HK-2 (cell line): ENCODE results near the gene COG1.

Experiments
- DNase-seq: peaks from one replicate; pipeline ENCODE4 v3.0.0-alpha.2; 2018; ENCODE audit not compliant: unreplicated experiment

The COG1 gene

DNA sequence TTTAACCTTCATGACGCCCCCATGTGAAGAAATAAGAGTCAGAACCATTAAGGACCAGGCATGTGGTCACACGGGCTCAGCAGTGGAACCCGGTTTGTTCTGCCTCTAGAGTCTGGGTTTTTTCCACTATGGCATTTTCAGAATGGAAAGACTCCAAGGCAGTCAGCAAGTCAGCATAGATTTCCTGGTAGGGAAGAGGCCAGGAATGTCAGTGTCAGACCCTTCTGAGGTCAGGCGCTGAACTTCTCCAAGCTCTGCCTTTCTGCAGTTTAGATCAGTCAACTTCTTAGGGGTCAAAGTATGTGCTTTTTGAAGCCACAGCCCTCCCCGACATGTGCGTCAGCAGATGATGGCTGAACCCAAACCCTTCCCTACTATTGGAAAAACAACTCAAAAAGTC is 24.2 kb upstream of the COG1 start:
- no peak for DNase-seq

DNA sequence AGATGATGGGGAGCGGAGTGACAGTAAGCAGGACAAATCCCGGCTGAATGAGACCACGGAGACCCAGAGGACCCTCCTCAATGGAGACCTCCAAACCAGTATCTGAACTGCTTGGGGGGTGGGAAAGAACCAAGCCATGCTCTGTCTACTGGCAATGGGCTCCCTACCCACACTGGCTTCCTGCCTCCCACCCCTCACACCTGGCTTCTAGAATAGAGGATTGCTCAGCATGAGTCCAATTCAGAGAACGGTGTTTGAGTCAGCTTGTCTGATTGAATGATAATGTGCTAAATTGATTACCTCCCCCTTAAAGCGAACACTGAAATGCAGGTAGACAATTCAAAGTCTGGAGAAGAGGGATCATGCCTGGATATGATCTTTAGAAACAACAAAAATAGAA is 22.5 kb upstream of the COG1 start:
- DNase-seq = no peak

DNA sequence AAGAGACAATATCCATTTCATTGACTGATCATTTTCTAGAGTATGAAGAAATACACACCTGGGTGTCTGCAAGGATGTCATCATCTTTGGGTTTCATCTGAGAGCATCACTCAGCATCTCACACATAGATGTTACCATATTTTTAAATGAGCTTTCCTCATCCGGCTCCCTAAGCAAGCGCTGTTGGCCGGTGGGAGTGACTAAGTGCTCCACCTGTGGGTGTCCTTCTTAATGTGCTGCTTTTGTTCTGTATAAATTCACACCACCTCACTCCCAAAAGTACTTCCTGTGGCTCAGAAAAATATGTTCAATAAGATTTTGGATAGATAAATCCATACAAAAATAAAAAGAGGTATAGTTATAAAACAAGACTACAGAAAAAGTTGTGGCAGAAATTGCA is 20.6 kb upstream of the COG1 start:
- DNase-seq = no peak

DNA sequence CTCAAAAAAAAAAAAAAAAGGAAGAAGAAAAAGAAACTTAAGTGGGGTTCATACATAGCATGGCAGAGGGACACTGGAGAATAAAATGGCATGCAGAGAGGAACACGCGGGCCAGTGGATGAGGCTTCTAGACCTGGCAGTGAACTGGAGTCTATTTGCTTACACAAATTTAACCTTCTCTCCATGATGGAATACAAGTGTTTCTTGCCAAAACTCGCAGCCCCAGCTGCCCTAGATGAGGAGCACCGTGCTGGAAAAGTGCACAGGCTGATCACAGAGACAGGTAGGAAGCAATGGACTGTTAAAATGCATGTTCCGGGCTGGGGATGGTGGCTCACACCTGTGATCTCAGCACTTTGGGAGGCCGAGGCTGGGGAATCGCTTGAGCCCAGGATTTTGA is 18.7 kb upstream of the COG1 start:
- no peak for DNase-seq

DNA sequence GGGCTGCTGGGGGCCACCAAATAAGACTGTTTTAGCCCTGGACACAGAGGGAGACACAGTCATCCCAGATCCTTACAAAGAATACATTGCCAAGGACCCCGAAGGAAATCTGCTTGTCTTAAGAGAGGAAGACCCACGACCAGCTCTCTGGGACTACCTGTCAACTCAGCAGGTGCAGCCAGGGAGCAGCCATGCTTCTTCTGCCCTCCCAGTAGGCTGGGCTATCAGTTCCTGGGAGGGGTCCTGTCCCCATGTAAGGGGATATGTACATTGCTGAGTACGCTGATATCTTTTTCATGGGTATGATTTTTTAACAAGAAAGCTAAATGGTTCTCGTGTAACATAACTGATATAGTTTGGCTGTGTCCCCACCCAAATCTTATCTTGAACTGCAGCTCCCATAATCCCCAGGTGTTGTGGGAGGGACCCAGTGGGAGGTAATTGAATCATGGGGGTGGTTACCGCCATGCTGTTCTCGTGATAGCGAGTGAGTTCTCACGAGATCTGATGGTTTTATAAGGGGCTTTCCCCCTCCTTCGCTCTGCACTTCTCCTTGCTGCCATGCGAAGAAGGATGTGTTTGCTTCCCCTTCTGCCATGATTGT is 16.8 kb upstream of the COG1 start:
- no peak for DNase-seq

DNA sequence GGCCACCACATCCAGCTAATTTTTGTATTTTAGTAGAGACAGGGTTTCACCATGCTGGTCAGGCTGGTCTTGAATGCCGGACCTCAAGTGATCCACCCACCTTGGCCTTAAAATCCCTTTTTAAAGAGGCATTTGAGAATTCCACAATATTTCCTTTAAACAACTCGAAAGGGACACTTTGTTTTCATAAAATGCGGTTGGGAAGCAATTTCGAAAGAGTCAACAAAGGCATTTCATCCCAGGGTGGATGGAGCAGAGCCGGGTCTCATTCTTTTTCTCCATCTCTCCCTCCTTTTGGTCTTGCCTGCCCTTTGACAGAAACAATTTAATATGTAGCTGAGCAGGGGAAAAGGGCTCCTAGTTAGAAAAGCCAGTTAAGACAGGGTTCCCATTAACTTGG is 13.5 kb upstream of the COG1 start:
- DNase-seq = no peak

DNA sequence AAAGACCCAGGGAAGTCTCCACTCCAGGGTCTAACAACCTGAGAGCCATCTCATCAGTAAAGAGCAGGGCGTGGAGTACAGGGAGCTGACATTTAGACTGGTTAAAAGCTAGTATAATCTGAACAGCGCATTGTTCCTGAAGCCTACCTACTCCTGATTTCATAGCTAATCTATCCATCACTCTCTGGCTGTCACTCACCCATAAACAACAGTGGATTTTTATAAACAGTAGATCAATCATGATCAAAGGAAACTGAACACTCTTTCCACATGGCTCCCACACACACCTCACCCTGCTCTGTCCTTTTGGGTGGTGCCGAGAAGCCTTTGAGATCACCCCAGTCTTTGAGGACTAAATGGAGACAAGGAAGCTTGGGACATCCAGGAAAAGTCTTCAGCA is 13.0 kb upstream of the COG1 start:
- no peak for DNase-seq

DNA sequence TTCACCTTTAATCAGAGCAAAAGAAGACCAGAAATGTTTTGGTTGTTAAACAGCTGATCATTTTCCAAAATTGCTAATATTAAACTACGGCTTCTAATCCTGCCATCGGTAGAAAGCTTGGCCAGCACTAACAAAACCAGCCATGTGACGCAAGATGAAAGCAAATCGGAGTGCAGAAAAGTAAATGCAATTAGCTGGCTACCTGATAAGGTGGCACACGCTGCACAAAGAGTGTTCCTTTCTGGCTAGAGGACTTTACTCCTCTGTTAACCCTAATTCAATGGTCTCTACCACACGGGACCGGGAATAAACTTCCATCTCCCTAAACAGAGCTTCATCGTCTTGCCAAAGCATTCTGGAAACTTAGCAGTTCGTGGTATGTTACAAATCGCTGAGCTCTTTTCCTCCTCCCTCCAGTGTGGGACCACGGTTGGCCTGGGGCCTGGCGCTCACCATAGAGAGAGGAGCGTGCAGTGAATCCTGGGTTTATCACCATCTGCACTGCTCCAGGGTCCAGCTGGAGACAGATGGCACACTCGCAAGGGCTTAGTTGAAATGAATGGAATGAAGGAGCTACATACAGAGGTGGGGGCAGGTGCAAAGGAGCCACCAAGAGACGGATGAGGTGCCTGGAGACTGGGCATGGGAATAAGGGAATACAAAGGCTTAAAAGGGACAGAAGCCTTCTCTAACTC is 10.1 kb upstream of the COG1 start:
- DNase-seq = no peak

DNA sequence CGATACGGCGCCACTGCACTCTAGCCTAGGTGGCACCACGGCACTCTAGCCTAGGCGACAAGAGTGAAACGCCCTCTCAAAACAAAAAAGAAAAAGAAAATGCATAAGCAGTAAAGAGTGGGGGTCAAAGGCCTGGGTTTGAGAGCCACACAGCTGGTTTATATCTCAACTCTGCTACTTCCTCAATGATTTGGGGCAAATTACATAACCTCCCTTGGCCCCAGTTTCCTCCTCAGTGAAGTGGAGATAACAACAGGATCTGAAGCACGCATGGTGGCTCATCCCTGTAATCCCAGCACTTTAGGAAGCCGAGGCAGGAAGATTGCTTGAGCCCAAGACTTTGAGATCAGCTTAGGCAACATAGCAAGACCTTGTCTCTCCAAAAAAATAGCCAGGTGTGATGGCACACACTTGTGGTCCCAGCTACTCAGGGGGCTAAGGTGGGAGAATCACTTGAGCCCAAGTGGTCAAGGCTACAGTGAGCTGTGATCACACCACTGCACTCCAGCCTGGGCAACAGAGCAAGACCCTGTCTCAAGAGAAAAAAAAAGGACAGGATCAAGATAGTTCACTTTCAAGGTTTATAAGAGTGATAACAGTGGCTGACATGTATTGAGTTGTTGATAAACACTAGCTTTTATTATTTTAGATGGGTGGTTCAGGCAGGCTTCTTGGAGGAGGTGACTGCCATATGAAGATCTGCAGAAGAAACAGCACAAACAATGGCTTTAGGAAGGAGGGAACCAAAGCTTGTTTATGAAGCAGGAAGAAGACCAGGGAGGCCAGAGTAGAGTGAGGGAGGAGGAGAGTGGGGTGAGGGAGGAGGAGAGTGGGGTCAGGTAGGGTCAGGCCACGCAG is 8.5 kb upstream of the COG1 start:
- no peak for DNase-seq

DNA sequence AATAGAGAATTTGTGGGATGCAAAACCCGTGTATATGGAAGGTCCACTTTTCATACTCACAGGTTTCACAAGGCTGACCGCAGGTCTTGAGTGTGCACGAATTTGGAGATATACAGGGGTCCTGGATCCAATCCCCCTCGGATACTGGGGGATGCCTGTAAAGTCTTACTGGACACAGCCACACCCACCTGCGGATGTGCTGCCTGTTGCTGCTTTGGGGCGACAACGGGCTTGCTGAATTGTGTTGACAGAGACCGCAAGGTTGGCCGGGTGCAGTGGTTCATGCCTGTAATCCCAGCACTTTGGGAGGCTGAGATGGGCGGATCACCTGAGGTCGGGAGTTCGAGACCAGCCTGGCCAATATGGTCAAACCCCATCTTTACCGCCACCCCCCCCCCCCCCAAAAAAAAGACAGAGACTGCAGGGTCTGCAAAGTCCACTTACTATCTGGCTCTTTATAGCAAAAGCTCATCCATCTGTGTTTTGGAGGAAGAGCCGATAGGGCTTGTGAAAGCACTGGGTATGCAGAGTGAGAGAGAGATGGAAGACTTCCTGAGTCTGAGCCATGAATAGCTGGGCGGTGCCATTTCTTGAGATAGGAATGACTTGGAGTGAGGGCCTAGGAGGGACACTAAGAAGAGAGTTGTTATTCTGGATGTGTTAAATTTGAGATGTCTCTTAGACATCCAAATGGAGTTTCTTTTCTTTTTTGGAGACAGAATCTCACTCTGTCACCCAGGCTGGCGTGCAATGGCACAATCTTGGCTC is 6.4 kb upstream of the COG1 start:
- no peak for DNase-seq

DNA sequence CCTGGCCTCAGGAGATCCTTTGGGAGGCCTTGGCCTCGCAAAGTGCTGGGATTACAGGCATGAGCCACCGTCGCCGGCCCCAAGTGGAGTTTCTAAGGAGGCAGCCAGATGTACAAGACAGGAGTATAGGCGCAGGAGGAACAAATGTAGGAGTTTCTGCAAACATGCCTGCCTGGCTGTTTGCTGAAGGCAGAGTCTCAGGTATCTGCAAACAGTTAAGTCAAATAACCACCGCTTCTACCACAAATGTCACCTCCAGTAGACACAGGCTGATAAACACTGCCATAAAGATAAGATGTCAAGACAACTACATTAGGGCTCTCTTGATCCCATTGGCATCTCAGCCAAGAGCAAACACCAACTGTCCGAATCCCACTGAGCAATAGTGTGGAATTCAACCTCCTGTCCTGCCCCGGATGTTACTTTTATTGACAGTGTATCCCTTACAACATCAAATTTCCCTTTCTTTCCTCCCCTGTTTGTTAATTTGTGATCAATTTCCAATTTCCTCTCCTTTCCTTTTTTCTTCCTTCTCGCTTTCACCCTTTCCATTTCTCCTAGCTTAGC is 5.6 kb upstream of the COG1 start:
- DNase-seq = no peak

DNA sequence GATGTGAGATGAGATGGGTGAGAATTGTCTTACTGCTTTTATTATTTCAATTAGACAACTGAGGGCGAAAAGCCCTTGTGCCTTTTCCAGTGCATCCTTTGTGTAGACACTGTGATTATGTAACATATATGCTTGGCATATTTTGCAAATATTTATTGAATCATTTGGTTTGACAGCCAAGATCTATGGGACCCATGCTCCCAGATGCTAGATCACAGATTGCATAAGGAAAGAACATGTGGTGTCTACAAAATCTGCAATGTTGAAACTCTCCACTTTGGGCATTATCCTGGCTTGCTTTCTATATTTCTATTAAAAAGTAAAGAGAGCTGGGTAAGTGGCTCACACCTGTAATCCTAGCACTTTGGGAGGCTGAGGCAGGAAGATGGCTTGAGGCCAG is 4.8 kb upstream of the COG1 start:
- DNase-seq = no peak

DNA sequence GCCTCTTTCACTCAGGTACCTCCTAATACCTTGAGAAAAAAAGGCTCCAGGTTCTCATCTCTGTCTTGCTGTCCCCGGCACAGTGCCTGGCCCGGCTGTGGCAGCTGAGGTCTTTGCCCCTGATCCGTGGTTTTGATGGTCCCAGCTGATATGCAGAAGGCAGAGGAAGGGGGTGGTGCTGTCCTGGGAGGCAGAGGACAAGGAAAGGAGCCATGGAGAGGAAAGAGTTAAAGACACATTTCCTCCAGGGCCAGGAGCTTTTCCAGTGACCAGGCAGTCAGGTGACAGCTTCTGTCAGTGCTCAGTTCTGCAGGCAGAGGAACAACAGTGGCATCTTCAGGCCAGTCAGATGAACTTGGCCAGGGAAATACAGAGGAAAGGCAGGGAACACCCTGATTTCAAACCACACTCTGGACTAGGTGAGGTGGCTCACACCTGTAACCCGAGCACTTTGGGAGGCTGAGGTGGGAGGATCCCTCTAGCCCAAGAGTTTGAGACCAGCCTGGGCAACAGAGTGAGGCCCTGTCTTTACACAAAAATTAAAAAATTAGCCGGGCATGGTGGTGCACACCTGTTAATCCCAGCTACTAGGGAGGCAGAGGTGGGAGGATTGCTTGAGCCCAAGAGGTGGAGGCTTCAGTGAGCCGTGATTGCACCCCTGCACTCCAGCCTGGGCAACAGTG is 3.3 kb upstream of the COG1 start:
- peak; percentile 58 for DNase-seq

DNA sequence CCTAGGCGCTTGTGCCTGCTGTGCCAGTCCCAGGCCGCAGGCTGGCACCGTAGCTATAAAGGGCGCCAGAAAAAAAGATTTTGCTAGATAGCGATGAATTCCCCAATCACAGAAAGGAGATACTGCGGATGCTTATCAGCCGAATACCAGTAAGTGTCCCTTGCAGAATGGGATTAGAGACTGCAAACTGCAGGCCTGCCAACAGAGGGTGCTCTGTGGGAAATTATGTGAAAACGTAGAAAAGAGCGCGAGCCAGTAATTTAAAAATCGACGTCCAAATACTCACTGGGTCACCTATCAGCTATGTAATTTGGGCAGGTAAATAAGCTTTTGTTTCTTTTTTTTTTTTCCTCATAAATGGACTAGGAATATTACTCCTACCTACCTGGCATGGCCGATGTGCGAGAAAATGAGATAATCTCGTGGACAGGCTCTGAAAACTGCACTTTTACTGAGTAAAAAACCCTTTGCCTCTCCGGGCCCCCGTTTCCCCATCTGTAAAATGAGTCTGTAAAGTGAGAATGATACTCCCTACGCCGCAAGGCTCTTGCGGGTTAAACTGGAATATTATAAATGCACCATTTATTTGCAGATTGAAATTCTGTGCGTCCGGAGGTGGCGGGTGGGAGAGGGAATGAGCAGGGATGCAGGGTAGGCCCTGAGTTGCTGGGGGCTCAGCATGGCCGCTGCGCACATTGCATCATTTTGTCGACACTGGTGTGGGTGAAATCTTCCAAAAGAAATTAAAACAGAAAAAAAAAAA is 1.2 kb upstream of the COG1 start:
- peak; percentile 56 for DNase-seq

DNA sequence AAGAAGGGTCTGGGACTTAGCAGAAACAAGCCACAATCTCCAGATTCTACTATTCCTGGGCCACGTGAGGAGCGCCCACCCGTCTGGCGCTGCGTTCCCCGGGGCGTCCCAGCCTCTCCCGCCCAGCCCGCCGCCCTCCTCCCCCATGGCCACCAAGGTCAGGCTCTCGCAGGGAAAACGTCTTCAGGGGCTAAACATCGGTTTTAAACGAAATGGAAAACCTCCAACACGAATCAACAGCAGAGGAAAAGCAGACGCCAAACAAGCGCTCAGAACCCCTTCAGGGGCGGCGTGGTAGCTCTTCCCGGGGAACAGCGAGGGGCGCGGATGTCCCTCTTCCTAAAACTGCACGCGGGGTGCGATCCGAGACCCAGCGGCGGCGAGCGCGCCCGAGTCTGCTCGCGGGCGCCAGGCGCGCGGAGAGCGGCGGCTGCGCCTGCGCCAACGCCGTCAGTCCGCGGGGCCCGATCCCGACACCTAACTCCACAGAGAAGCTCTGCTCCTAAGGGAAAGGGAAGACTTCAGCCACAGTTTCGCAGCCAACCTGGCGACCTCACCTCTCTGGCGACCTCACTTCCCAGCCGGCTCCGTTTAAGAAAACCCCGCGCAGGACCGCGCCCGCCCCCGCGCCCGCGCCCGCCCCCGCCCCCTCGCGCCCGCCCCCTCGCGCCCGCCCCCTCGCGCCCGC is 505 bp upstream of the COG1 start:
- peak; percentile 77 for DNase-seq

DNA sequence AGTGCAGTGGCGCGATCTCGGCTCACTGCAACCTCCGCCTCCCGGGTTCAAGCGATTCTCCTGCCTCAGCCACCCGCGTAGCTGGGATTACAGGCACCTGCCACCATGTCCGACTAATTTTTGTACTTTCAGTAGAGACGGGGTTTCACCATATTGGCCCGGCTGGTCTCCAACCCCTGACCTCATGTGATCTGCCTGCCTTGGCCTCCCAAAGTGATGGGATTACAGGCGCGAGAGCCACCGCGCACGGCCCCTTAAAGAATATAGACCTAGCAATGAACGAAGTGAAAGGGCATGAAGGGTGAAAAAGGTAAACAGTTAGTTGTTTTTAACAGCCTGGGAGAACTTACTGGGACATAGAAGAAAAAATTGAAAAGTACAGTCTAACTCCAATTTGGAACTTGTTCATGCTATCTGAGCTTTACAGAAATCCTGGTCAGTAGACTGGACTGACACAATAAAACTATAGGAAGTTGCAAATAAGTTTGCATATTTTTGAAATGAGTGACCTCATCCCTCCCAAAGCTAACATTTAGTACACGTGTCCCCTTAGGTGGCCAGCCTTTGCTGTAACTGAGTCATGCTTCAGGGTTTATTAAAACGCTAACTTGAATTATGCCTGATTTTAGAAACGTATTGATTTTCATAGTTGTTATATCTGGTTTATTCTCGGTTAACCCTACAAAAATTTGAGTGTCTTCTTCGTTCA is 1.8 kb downstream of the COG1 start:
- DNase-seq = no peak

DNA sequence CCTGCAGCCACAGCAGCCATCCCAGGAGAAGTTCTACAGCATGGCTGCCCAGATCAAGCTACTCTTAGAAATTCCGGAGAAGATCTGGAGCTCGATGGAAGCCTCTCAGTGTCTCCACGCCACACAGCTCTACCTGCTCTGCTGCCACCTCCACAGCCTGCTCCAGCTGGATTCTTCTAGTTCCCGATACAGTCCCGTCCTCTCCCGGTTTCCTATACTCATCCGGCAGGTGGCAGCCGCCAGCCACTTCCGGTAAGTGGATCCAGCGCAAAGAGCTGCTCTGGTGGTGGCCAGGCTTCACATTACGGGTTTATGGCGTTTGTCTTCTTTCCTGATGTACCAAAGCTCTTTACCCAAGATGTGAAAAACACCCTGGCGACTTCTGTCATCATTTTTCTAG is 3.6 kb downstream of the COG1 start:
- DNase-seq = no peak

DNA sequence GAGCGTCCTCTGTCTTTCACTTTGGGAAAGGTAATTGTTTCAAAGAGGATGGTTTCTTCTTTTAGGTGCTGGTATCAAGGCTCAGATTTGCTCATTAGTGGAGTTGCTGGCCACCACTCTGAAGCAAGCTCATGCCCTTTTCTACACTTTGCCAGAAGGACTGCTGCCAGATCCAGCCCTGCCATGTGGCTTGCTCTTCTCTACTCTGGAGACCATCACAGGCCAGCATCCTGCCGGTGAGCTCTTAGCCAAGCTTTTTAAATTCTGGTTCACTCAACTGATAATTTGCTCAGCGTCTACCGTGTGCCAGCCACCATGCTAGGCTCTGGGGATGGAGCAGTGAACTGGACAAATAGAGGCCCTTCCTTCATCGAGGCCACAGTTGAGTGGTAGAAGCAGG is 4.3 kb downstream of the COG1 start:
- DNase-seq = no peak

DNA sequence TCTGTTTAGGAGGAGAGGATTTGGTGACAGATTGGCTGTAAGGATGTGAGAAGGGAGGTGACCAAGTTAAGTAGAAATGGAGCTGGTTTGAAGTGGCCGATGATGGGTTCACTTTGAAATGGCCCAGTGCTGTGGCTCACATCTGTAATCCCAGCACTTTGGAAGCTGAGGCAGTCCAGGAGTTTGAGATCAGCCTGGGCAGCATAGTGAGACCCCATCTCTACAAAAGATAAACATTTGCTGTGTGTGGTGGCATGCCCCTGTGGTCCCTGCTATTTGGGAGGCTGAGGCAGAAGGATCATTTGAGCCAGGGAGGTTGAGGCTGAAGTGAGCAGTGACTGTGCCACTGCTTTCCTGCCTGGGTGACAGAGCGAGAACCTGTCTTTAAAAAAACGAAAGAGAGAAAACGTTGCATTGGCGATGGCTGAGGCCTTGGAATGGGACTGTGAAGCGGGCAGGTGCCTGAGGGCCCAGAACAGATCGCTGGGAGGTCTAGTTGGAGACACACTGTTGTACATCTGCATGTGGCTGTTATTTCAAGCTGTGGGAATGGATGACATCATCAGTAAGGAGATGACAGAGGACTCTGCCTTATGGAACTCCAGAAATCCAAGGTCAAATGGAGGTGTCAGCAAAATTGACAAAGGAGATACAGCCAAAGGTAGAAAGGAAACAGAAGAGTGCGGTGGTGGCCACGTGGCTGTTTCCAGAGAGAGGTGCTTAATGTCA is 5.5 kb downstream of the COG1 start:
- no peak for DNase-seq
